DND-41 (cell line): ENCODE measurements around the gene CTNNA3.

ENCODE experiments used
- ATAC-seq: fragments of 200-7000 bp; cut with Tn5 transposase; 3 replicates; pipeline ENCODE4 v1.9.1; 2021; ENCODE audit warnings: low read depth; ENCODE audit not compliant: insufficient read depth
- DNase-seq: peaks from one replicate; pipeline ENCODE4 v3.0.0-alpha.2; 2020
- H2AFZ ChIP-seq: 2 replicates; pipeline ENCODE4 v1.6.0; 2012; ENCODE audit warnings: low read depth, low read length
- H3K27ac ChIP-seq: 2 replicates; pipeline ENCODE4 v1.5.1; 2012; ENCODE audit warnings: low read length, inconsistent platforms
- H3K27me3 ChIP-seq: fragments of 200-600 bp; sonication (generic); 2 replicates; pipeline ENCODE4 v1.6.0; 2012; ENCODE audit warnings: low read length, mild to moderate bottlenecking, inconsistent platforms; ENCODE audit not compliant: insufficient read depth, poor library complexity
- H3K36me3 ChIP-seq: 2 replicates; pipeline ENCODE4 v1.5.1; 2012; ENCODE audit warnings: low read length, inconsistent platforms; ENCODE audit not compliant: insufficient read depth
- H3K4me1 ChIP-seq: 2 replicates; pipeline ENCODE4 v1.5.1; 2012; ENCODE audit warnings: mild to moderate bottlenecking, low read length; ENCODE audit not compliant: insufficient read depth
- H3K4me2 ChIP-seq: 2 replicates; pipeline ENCODE4 v1.6.0; 2012; ENCODE audit warnings: mild to moderate bottlenecking, moderate library complexity, low read length, inconsistent platforms; ENCODE audit not compliant: insufficient read depth
- H3K4me3 ChIP-seq, 2 experiments: fragments of 200-600 bp in 1 of 2; shearing (Covaris generic) in 1 of 2; 2 replicates each; pipeline ENCODE4 v1.5.1; 2012 to 2016; ENCODE audit warnings: inconsistent platforms in 2 of 2, low read length in 2 of 2, mild to moderate bottlenecking in 2 of 2, low read depth in 1 of 2, moderate library complexity in 1 of 2
- H3K79me2 ChIP-seq: 2 replicates; pipeline ENCODE4 v1.6.0; 2012; ENCODE audit warnings: low read length, inconsistent platforms; ENCODE audit not compliant: insufficient read depth
- H3K9ac ChIP-seq: 2 replicates; pipeline ENCODE4 v1.6.0; 2012; ENCODE audit warnings: low read depth, mild to moderate bottlenecking, inconsistent platforms, low read length, moderate library complexity
- H3K9me3 ChIP-seq: 2 replicates; pipeline ENCODE4 v1.5.1; 2012; ENCODE audit warnings: low read length, moderate library complexity, mild to moderate bottlenecking, inconsistent platforms; ENCODE audit not compliant: insufficient read depth, severe bottlenecking
- H4K20me1 ChIP-seq: 2 replicates; pipeline ENCODE4 v1.6.0; 2012; ENCODE audit warnings: low read length; ENCODE audit not compliant: insufficient read depth
- CTCF ChIP-seq: IDR thresholded peaks from 2 replicates; pipeline ENCODE4 v1.5.1; 2012; ENCODE audit warnings: borderline replicate concordance, low read length, moderate library complexity, mild to moderate bottlenecking; ENCODE audit not compliant: poor library complexity, severe bottlenecking; ENCODE audit errors: extremely low read depth
- EZH2 ChIP-seq: IDR thresholded peaks from 3 replicates; pipeline ENCODE4 v1.6.1; 2012; ENCODE audit warnings: borderline replicate concordance, low read depth, mild to moderate bottlenecking, moderate library complexity, low read length, inconsistent platforms; ENCODE audit not compliant: severe bottlenecking

Gene CTNNA3

GRCh38 chr10:66813122-66813521 is 882.9 kb downstream of the CTNNA3 start:
- Histone ChIP-seq H4K20me1 (no peaks in the 10 kb centered on the region), H2AFZ (no peak overlapping the region), H3K4me1 (no peaks in the 10 kb centered on the region), H3K36me3 (no peaks in the 10 kb centered on the region), H3K27me3 (no peaks in the 10 kb centered on the region), H3K4me2 (no peak overlapping the region), H3K9ac (no peak overlapping the region), H3K4me3 (no peak overlapping the region), H3K79me2 (no peaks in the 10 kb centered on the region), H3K9me3 (no peaks in the 10 kb centered on the region), H3K27ac (no peak overlapping the region)
- TF ChIP-seq CTCF (no peak), EZH2 (no peak)
- DNase-seq = no peak
- no peak for ATAC-seq

- Histone ChIP-seq H3K27me3 (no peaks in the 10 kb centered on the region), H3K9ac (no peak overlapping the region), H3K4me3 (no peak overlapping the region), H3K4me1 (no peaks in the 10 kb centered on the region), H3K79me2 (no peaks in the 10 kb centered on the region), H3K9me3 (no peaks in the 10 kb centered on the region), H4K20me1 (no peaks in the 10 kb centered on the region), H3K4me2 (no peak overlapping the region), H3K36me3 (no peaks in the 10 kb centered on the region), H2AFZ (no peak overlapping the region), H3K27ac (no peak overlapping the region)
- TF ChIP-seq EZH2 (no peak), CTCF (no peak)
- no peak for ATAC-seq
- no peak for DNase-seq
These were observed 884.8 kb downstream of the CTNNA3 start for GRCh38 chr10:66811211-66811610.

- H3K4me2 ChIP-seq = no peak overlapping the region
- TF ChIP-seq CTCF (no peak), EZH2 (no peak)
- no peak overlapping the region for H3K4me3 ChIP-seq
- H3K9me3 ChIP-seq = no peaks in the 10 kb centered on the region
- no peaks in the 10 kb centered on the region for H3K79me2 ChIP-seq
- H3K4me1 ChIP-seq = no peaks in the 10 kb centered on the region
- H3K36me3 ChIP-seq = no peaks in the 10 kb centered on the region
- no peak for DNase-seq
- ATAC-seq = no peak
- H3K27me3 ChIP-seq = no peaks in the 10 kb centered on the region
- H3K27ac ChIP-seq = no peak overlapping the region
- no peak overlapping the region for H3K9ac ChIP-seq
- no peaks in the 10 kb centered on the region for H4K20me1 ChIP-seq
- H2AFZ ChIP-seq = no peak overlapping the region
These were observed 886.6 kb downstream of the CTNNA3 start for GRCh38 chr10:66809402-66809801.

- H4K20me1 ChIP-seq = no peaks in the 10 kb centered on the region
- ATAC-seq (no peak), DNase-seq (no peak)
- H3K4me3 ChIP-seq = no peak overlapping the region
- no peak overlapping the region for H2AFZ ChIP-seq
- H3K9me3 ChIP-seq = no peaks in the 10 kb centered on the region
- no peak overlapping the region for H3K27ac ChIP-seq
- TF ChIP-seq EZH2 (no peak), CTCF (no peak)
- H3K36me3 ChIP-seq = no peaks in the 10 kb centered on the region
- no peaks in the 10 kb centered on the region for H3K79me2 ChIP-seq
- H3K27me3 ChIP-seq = no peaks in the 10 kb centered on the region
- no peak overlapping the region for H3K9ac ChIP-seq
- H3K4me1 ChIP-seq = no peaks in the 10 kb centered on the region
- no peak overlapping the region for H3K4me2 ChIP-seq
These were observed 890.4 kb downstream of the CTNNA3 start for GRCh38 chr10:66805612-66806011.
